Duodenal mucosa (tissue), 2 donors: Measurements from ENCODE around the gene LY6G6F.
A peak's percentile ranks its signal among the peaks of the same experiment; 100 is the strongest.

Experiments used
- H3K27ac ChIP-seq: one replicate; pipeline ENCODE4 v1.7.0; 2013; ENCODE audit warnings: low read depth, low read length
- H3K27me3 ChIP-seq, 2 donors: one replicate each; pipeline ENCODE4 v1.7.0; 2013; ENCODE audit warnings: low read length in 2 of 2, control low read depth in 1 of 2; ENCODE audit not compliant: insufficient read depth in 2 of 2, control insufficient read depth in 1 of 2
- H3K36me3 ChIP-seq, 2 donors: one replicate each; pipeline ENCODE4 v1.7.0; 2013; ENCODE audit warnings: low read length in 2 of 2, control low read depth in 1 of 2; ENCODE audit not compliant: insufficient read depth in 2 of 2, control insufficient read depth in 1 of 2
- H3K4me1 ChIP-seq, 2 donors: one replicate each; pipeline ENCODE4 v1.7.0; 2013; ENCODE audit warnings: low read length in 2 of 2, control low read depth in 1 of 2; ENCODE audit not compliant: insufficient read depth in 2 of 2, control insufficient read depth in 1 of 2
- H3K4me3 ChIP-seq, 2 donors: one replicate each; pipeline ENCODE4 v1.7.0; 2013; ENCODE audit warnings: low read length in 2 of 2, low read depth in 1 of 2
- H3K9ac ChIP-seq, 2 donors: one replicate each; pipeline ENCODE4 v1.7.0; 2013; ENCODE audit warnings: low read length in 2 of 2, low read depth in 1 of 2
- H3K9me3 ChIP-seq, 2 donors: one replicate each; pipeline ENCODE4 v1.7.0; 2013; ENCODE audit warnings: low read length in 2 of 2, control low read depth in 1 of 2; ENCODE audit not compliant: control insufficient read depth in 1 of 2

Gene LY6G6F

DNA sequence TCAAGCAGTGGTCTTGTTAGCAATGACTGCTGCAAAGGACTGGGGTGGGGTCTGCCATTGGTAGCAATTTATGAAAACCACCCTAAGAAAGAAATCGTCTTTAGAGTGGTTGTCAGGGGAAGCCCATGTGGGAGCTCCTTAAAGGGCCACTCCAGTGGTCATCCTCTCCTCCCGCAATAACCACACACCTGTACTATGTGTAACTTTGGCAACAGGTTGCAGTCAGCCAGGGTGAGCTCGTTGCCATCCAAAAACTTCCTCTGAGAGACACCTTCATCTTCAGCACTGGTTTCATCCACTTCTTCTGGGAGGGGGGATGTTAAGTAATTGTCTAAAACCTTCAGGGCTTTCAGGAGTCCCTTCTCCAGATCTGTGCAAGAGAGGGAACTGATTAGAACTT is 25.4 kb downstream of the LY6G6F start:
- peaks cover 31 to 42% of the 10 kb centered on the region in 2 donors for H3K36me3 ChIP-seq
- H3K4me3 ChIP-seq, result no peak overlapping the region
- no peaks in the 10 kb centered on the region for H3K27me3 ChIP-seq
- peaks cover 52 to 55% of the 10 kb centered on the region in 2 donors for H3K4me1 ChIP-seq
- no peaks in the 10 kb centered on the region for H3K9me3 ChIP-seq
- H3K9ac ChIP-seq, result no peak overlapping the region
- no peak overlapping the region for H3K27ac ChIP-seq

DNA sequence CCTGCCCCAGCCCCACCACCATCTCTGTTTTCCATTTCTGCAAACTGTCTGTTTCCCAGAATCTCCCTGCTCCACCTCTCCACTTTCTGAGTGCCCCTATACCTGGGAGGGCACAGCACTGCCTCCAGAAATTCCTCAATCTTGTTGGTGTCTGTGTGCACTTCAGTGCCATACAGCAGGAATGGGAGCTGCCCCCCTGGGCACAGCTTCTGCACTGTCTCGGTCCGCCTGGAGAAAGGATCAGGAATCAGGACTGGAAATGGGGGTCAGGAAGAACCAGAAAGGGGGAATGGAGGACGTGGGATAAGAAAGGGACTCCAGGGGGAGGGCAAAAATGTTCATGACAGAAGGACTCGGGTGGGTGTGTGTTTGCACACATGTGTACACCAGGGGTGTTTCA is 27.1 kb downstream of the LY6G6F start:
- no peaks in the 10 kb centered on the region for H3K9me3 ChIP-seq
- peaks cover 52 to 55% of the 10 kb centered on the region in 2 donors for H3K4me1 ChIP-seq
- no peaks in the 10 kb centered on the region for H3K27me3 ChIP-seq
- H3K27ac ChIP-seq, result no peak overlapping the region
- H3K4me3 ChIP-seq, result peak overlapping the region; percentile 91 to 95
- H3K9ac ChIP-seq, result peak overlapping the region; percentile 97
- peaks cover 28 to 34% of the 10 kb centered on the region in 2 donors for H3K36me3 ChIP-seq

DNA sequence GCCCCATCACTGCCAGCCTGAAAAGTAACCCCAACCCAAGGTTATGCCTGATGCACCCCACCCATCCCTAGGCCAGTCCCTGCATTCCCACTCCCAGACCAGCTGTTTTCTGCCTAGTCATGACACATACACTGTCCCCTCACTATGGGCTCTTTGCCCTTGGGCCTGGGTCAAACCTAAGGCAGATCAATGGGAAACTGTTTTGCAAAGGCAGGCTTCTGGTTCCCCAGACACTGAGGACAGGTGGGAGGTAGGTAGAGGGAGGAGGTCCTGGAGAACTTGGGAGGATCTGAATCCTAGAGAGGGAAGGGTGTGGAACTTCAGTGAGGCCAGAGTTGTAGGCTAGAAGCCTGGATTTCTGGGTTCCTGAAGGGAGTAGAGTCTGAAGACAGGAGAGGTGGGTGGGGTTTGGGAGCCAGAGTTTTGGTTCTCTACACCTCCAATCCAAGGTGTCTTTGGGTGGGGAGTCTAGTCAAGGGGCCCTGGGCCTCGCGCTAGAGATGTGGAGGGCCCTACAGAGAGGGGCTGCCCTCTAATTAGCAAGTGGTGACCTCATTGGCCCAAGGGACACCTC is 27.7 kb downstream of the LY6G6F start:
- H3K9me3 ChIP-seq, result no peaks in the 10 kb centered on the region
- peak overlapping the region; percentile 94 for H3K27ac ChIP-seq
- peak overlapping the region; percentile 91 to 95 for H3K4me3 ChIP-seq
- peaks cover 28 to 34% of the 10 kb centered on the region in 2 donors for H3K36me3 ChIP-seq
- H3K27me3 ChIP-seq, result no peaks in the 10 kb centered on the region
- H3K4me1 ChIP-seq, result peaks cover 51 to 56% of the 10 kb centered on the region in 2 donors
- H3K9ac ChIP-seq, result peak overlapping the region; percentile 97

DNA sequence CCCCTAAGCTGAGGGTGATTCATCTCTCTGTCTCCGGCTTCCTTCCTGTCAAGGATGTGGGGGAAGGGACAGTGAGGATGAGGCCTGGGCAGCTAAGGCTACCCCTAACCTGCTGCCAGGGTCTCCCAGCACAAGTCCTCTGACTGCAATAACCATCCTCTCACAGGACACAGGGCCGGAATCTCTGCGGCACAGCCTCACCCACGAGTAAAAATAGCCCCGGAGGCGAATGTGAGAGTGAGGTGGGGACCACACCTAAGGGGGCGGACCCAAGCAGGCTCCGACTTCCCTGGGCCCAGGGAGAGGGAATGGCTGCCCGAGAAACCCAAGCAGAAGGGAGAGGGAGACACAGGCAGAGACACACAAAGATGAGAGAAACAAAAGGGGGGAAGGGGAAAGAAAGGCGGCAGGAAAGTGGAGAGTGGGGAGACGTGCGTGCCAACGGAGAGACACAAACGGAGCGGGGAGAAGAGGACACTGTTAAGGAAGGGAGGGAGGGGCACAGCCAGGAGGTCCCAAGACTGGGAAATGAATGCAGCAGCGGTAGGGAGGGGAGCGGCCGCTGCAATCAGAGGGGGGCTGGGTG is 28.2 kb downstream of the LY6G6F start:
- Histone ChIP-seq H3K9ac (peak overlapping the region; percentile 97), H3K36me3 (peaks cover 28 to 34% of the 10 kb centered on the region in 2 donors), H3K4me3 (peak overlapping the region; percentile 91 to 95), H3K27ac (peak overlapping the region; percentile 94), H3K27me3 (no peaks in the 10 kb centered on the region), H3K9me3 (no peaks in the 10 kb centered on the region), H3K4me1 (peaks cover 50 to 57% of the 10 kb centered on the region in 2 donors)

DNA sequence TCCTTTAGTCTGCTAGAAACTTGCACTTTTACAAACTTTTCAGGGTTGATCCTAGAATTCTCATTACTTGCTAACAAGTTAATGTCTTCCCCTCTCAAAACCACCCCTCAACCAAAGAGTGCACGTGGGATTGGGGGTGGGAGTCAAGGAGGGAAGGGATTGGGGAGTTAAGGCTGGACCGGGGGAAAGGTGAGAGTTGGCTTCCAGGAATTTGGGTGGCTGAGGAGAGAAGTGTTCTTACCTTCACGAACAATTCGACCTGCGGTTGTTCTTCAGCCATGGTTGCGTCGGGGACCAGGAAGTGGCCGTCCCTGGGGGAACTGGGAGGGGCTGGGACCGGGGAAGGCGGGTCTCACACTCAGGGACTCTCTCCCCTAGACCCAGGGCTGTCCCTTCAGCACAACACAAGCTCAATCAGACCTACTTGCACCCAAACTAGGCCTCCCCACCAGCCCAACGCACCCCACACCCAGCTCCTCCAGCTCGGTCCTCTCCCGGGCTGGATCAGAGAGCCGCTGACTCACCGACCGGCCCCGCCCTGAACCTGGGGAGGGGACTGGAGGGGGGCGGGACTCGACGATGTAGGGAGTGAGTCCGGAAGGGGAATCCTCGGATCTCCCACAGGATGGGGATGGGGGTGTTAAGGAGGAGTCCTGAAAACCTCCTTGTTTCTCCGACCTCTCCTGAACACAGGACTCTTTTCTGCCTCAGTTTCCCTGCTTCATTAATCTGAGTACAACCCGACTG is 29.5 kb downstream of the LY6G6F start, which contains the start of gene CLIC1:
Gene CLIC1, minus strand, starts transcription at position 510 of the 747 bp plus-strand sequence. Its CDS starts 230 bp downstream, at position 280.
- Histone ChIP-seq H3K9me3 (no peaks in the 10 kb centered on the region), H3K4me1 (peaks cover 49 to 58% of the 10 kb centered on the region in 2 donors), H3K4me3 (peak within 1 kb of the TSS; percentile 91 to 95)

DNA sequence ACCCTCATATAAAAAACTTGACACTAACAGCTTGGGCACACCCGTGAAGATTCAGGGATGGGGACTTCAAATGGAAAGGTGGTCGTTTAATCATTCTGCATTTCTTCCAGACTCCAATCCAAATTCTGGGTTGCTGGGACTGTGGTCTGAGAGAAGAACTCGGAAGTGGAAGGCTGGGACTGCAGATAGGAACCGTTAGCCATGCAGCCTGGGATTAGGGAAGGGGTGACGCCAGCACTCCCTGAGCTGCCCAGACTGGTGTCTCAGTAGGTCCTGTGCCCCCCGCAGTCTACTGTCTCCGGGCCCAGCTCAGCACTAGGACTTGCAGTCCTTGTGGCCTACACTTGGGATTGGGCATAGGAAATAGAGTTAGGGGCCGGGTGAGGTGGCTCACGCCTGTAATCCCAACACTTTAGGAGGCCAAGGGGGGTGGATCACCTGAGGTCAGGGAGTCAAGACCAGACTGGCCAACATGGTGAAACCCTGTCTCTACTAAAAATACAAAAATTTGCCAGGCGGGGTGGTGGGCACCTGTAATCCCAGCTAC is 30.2 kb downstream of the LY6G6F start:
- peaks cover 19 to 21% of the 10 kb centered on the region in 2 donors for H3K36me3 ChIP-seq
- no peaks in the 10 kb centered on the region for H3K9me3 ChIP-seq
- peak overlapping the region; percentile 97 for H3K9ac ChIP-seq
- peak overlapping the region; percentile 94 for H3K27ac ChIP-seq
- H3K4me3 ChIP-seq, result peak overlapping the region; percentile 91 to 95
- H3K27me3 ChIP-seq, result no peaks in the 10 kb centered on the region
- peaks cover 48 to 59% of the 10 kb centered on the region in 2 donors for H3K4me1 ChIP-seq

More for the DNA sequence above, 29.5 kb downstream of the LY6G6F start, which contains the start of gene CLIC1:
- Histone ChIP-seq H3K36me3 (peaks cover 25 to 27% of the 10 kb centered on the region in 2 donors), H3K27ac (peak within 1 kb of the TSS; percentile 94), H3K9ac (peak within 1 kb of the TSS; percentile 97), H3K27me3 (no peaks in the 10 kb centered on the region)

DNA sequence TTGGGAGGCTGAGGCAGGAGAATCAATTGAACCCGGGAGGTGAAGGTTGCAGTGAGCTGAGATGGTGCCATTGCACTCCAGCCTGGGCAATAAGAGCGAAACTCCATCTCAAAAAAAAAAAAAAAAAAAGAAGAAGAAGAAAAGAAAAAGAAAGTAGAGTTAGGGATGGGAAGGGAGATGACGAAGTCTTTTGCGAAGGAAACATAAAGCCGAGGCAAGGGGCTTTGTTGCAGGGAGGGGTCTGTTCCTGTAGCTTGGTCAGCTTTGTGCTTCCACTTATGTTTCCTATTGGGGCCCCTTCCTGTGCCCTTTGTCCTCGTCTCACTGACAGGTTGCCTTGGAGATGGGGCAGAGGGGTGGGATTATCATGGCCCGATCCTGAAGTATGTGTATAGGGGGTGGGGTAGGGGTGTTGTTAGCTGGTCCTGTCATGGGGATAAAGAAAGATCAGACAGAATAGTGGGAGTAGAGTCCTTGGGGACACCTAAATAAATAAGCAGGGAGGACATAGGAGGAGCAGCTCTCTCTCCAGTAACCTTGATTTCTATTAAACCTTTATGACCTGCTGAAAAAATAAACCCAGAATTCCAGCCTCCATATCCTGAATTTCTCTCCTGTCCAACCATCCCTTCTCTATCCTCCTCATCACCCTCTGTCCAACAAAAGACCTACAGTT is 30.8 kb downstream of the LY6G6F start:
- Histone ChIP-seq H3K4me3 (peak overlapping the region; percentile 52 to 91), H3K27ac (peak overlapping the region; percentile 94), H3K36me3 (peaks cover 15 to 17% of the 10 kb centered on the region in 2 donors), H3K27me3 (no peaks in the 10 kb centered on the region), H3K9ac (peak overlapping the region; percentile 97), H3K4me1 (peaks cover 45 to 57% of the 10 kb centered on the region in 2 donors), H3K9me3 (no peaks in the 10 kb centered on the region)

DNA sequence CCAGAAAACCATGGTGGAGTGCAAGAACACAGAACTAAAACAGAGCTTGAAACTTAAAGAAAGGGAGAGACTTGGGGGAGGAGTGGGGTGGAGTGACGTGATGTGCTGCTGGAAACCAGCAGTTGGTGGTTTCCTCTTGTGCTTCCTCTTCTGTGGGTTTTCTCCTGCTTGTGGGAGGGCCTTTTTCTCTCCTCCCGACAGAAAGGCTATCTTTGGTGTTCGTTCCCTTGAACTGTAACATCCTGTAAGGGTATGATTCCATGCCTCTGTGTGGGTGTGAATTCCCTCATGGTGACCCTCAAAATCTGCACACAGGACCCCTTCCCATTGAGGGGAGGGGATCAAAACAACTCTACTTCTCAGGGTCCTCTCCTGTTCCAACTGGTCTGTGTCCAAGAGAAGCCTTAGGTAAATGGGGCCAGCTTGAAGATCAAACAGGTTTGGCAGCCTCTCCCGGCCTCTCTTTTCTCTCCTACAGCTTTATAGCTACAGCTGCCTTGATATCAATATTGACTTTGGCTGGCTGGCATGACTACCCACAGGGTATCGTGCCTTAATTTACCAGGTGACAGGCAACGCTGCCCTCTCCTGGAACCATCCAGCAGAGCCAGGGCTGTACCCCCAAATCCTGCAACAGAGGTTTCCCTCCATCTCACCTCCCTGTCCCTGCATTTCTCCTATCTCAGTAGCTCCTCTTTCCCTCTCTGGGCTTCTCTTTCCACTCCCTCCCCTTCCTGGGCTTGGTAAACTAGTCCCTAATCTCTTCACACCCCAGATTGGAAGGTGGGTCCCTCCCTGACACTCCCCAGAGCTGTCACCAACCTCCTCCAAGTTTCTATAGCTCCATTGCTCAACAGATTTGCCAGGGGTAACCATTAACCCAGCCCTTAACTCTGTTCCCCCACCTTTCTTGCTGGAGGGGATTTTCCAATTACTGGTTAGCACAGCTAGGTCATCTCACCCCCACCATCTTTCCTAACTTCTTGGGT is 31.6 kb downstream of the LY6G6F start:
- H3K9me3 ChIP-seq, result no peaks in the 10 kb centered on the region
- H3K4me1 ChIP-seq, result peaks cover 43 to 55% of the 10 kb centered on the region in 2 donors

More for the DNA sequence above, 31.6 kb downstream of the LY6G6F start:
- peaks cover 12 to 20% of the 10 kb centered on the region in 2 donors for H3K36me3 ChIP-seq
- H3K4me3 ChIP-seq, result peak overlapping the region; percentile 44 to 52
- peak overlapping the region; percentile 94 for H3K27ac ChIP-seq
- no peaks in the 10 kb centered on the region for H3K27me3 ChIP-seq
- peak overlapping the region; percentile 50 to 73 for H3K9ac ChIP-seq
